Activated T-cell treated with anti-CD3 and anti-CD28 coated beads, Interleukin-2, amount 50 U/mL, for 24 hours (primary cell): ENCODE data around the gene VLDLR.

Source experiments
- DNase-seq: peaks from one replicate; pipeline ENCODE4 v3.0.0-alpha.2; 2020
- H3K27ac Mint-ChIP-seq: 2 replicates; pipeline ENCODE4 v1.8.0; 2020; ENCODE audit warnings: mild to moderate bottlenecking, mixed read lengths
- H3K27me3 Mint-ChIP-seq: 2 replicates; pipeline ENCODE4 v1.8.0; 2020; ENCODE audit warnings: mixed read lengths
- H3K36me3 Mint-ChIP-seq: 2 replicates; pipeline ENCODE4 v1.8.0; 2020; ENCODE audit warnings: low read depth, mixed read lengths
- H3K4me1 Mint-ChIP-seq: 2 replicates; pipeline ENCODE4 v1.8.0; 2020; ENCODE audit warnings: low read depth, mixed read lengths
- H3K4me3 Mint-ChIP-seq: 2 replicates; pipeline ENCODE4 v1.8.0; 2020; ENCODE audit warnings: mild to moderate bottlenecking, moderate library complexity, mixed read lengths
- H3K9me3 Mint-ChIP-seq: 2 replicates; pipeline ENCODE4 v1.8.0; 2020; ENCODE audit warnings: mixed read lengths

VLDLR gene

GRCh38 chr9:2631263-2631662, 9.7 kb downstream of the VLDLR start:
- Mint-ChIP-seq H3K4me1 (no peaks in the 10 kb centered on the region), H3K27me3 (peaks cover 34% of the 10 kb centered on the region), H3K27ac (no peak overlapping the region), H3K9me3 (no peaks in the 10 kb centered on the region), H3K36me3 (no peaks in the 10 kb centered on the region), H3K4me3 (no peak overlapping the region)
- no peak for DNase-seq

- Mint-ChIP-seq H3K9me3 (no peaks in the 10 kb centered on the region), H3K4me3 (no peak overlapping the region), H3K36me3 (no peaks in the 10 kb centered on the region), H3K27me3 (peaks cover 27% of the 10 kb centered on the region), H3K4me1 (peaks cover 5% of the 10 kb centered on the region), H3K27ac (no peak overlapping the region)
- DNase-seq: no peak
Observed at GRCh38 chr9:2634153-2634552, 12.6 kb downstream of the VLDLR start.

DNA sequence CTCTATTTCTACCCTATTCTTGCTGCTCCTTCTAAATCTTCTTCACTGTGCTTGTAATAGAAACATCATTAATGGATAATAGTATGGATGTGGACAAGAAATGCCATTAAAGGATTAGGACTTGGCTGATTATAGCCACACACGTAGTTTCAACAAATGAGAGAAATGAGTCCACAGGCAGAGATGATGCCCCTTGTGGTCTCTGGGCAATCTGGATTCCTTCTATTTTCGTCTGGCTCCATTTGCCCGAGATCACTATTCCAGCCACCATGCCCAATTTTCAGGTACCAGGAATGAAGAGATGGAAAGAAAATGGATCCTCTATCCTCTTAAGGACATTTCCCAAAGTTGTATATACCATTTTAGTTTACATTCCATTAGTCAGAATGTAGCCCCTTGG, 13.2 kb downstream of the VLDLR start:
- no peaks in the 10 kb centered on the region for H3K36me3 Mint-ChIP-seq
- H3K4me1 Mint-ChIP-seq: peaks cover 11% of the 10 kb centered on the region
- no peak overlapping the region for H3K4me3 Mint-ChIP-seq
- H3K27ac Mint-ChIP-seq: no peak overlapping the region
- no peak for DNase-seq
- H3K9me3 Mint-ChIP-seq: peaks cover 2% of the 10 kb centered on the region
- H3K27me3 Mint-ChIP-seq: peaks cover 24% of the 10 kb centered on the region

GRCh38 chr9:2635922-2636321, 14.3 kb downstream of the VLDLR start:
- H3K9me3 Mint-ChIP-seq: peaks cover 2% of the 10 kb centered on the region
- H3K27ac Mint-ChIP-seq: no peak overlapping the region
- H3K4me1 Mint-ChIP-seq: peaks cover 11% of the 10 kb centered on the region
- H3K4me3 Mint-ChIP-seq: no peak overlapping the region
- H3K36me3 Mint-ChIP-seq: no peaks in the 10 kb centered on the region
- no peak for DNase-seq
- peaks cover 20% of the 10 kb centered on the region for H3K27me3 Mint-ChIP-seq

GRCh38 chr9:2637390-2637789, 15.8 kb downstream of the VLDLR start:
- DNase-seq: no peak
- H3K4me1 Mint-ChIP-seq: peaks cover 11% of the 10 kb centered on the region
- H3K27me3 Mint-ChIP-seq: peaks cover 15% of the 10 kb centered on the region
- no peak overlapping the region for H3K27ac Mint-ChIP-seq
- peaks cover 2% of the 10 kb centered on the region for H3K9me3 Mint-ChIP-seq
- H3K36me3 Mint-ChIP-seq: no peaks in the 10 kb centered on the region
- no peak overlapping the region for H3K4me3 Mint-ChIP-seq

GRCh38 chr9:2638871-2639673, 17.5 kb downstream of the VLDLR start:
- Mint-ChIP-seq H3K9me3 (peaks cover 7% of the 10 kb centered on the region), H3K27ac (peak overlapping the region; percentile 34), H3K27me3 (peaks cover 13% of the 10 kb centered on the region), H3K4me3 (no peak overlapping the region), H3K4me1 (peaks cover 11% of the 10 kb centered on the region), H3K36me3 (peaks cover 7% of the 10 kb centered on the region)
- DNase-seq: no peak

GRCh38 chr9:2639786-2640185, 18.2 kb downstream of the VLDLR start:
- Mint-ChIP-seq H3K9me3 (peaks cover 7% of the 10 kb centered on the region), H3K4me1 (peaks cover 11% of the 10 kb centered on the region), H3K36me3 (peaks cover 7% of the 10 kb centered on the region), H3K4me3 (no peak overlapping the region), H3K27ac (no peak overlapping the region), H3K27me3 (peaks cover 6% of the 10 kb centered on the region)
- DNase-seq: no peak

- Mint-ChIP-seq H3K9me3 (peaks cover 7% of the 10 kb centered on the region), H3K27me3 (peaks cover 1% of the 10 kb centered on the region), H3K36me3 (peaks cover 7% of the 10 kb centered on the region), H3K4me3 (no peak overlapping the region), H3K27ac (no peak overlapping the region), H3K4me1 (peaks cover 11% of the 10 kb centered on the region)
- DNase-seq: no peak
Observed at GRCh38 chr9:2640570-2640969, 19.0 kb downstream of the VLDLR start.

DNA sequence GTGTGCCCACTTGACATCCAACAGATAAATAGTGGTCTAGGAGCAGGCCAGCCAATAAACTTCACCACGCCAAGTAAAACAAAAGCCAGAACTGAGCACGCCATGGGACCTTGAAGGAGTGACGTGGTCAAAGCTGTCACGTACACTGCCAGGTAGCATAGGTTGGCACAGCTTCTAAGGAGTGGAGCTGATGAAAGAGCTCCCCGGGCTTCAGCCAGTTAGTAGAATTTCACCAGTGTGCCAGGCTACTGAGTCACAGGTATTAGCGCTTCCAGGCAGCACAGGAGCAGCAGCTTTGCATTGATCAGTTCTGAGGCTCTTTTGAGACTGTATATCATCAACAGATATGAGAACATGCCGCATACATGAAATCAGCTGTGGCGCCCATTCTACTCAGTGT, 19.4 kb downstream of the VLDLR start:
- no peak overlapping the region for H3K4me3 Mint-ChIP-seq

DNA sequence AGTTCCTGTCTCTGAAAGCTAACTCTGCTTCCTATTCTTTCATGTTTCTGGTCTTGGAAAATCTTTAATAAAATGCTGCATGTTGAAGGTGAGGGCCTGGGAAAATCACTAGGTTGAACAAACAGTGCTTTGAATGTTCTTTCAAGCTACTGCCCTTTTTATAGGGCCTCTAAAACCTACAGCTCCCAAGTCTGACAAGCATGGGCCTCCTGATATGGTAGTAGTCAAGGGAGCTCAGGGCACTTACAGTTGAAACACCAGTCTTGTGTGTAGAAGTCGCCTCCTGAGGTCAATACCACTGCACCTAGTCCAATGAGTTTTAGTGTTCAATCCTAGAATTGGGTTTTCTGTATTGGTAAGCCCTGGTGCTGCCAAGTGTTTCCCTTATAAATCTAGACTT, 20.5 kb downstream of the VLDLR start:
- peaks cover 9% of the 10 kb centered on the region for H3K36me3 Mint-ChIP-seq
- no peak for DNase-seq
- H3K27ac Mint-ChIP-seq: no peak overlapping the region
- H3K9me3 Mint-ChIP-seq: peaks cover 7% of the 10 kb centered on the region
- H3K27me3 Mint-ChIP-seq: no peaks in the 10 kb centered on the region
- H3K4me1 Mint-ChIP-seq: peaks cover 11% of the 10 kb centered on the region
- no peak overlapping the region for H3K4me3 Mint-ChIP-seq

More for the DNA sequence above, 19.4 kb downstream of the VLDLR start:
- Mint-ChIP-seq H3K9me3 (peaks cover 7% of the 10 kb centered on the region), H3K36me3 (peaks cover 7% of the 10 kb centered on the region), H3K27me3 (no peaks in the 10 kb centered on the region), H3K4me1 (peaks cover 11% of the 10 kb centered on the region), H3K27ac (no peak overlapping the region)
- no peak for DNase-seq

GRCh38 chr9:2645569-2645968, 24.0 kb downstream of the VLDLR start:
- Mint-ChIP-seq H3K4me3 (no peak overlapping the region), H3K27me3 (no peaks in the 10 kb centered on the region), H3K36me3 (peaks cover 24% of the 10 kb centered on the region), H3K4me1 (no peaks in the 10 kb centered on the region), H3K9me3 (peaks cover 5% of the 10 kb centered on the region), H3K27ac (no peak overlapping the region)
- no peak for DNase-seq

GRCh38 chr9:2655411-2655901, 33.9 kb downstream of the VLDLR start:
- H3K4me3 Mint-ChIP-seq: peak overlapping the region; percentile 39
- H3K36me3 Mint-ChIP-seq: peaks cover 28% of the 10 kb centered on the region

DNA sequence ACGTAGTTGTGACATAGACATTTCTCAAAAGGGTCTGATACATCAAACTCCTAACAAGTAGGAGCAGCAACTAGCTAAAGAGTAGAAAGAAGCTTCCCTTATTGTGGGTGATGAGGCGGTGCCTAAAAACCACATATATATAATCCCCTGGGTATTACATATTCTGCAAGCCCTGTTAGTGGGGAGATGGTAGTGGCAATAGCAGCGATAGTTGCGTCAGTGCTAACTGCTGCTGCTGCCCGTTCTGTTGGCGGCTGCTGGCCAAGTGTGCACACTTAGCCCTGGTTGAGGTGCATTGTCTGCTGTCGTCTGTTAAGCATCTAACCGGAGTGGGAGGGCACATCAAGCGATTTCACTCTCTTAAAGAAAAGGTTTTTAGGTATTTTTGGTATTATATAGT, 35.8 kb downstream of the VLDLR start:
- peaks cover 15% of the 10 kb centered on the region for H3K36me3 Mint-ChIP-seq
- no peak for DNase-seq
- no peaks in the 10 kb centered on the region for H3K27me3 Mint-ChIP-seq
- peaks cover 27% of the 10 kb centered on the region for H3K4me1 Mint-ChIP-seq
- H3K4me3 Mint-ChIP-seq: no peak overlapping the region
- no peak overlapping the region for H3K27ac Mint-ChIP-seq
- H3K9me3 Mint-ChIP-seq: no peaks in the 10 kb centered on the region

More at GRCh38 chr9:2655411-2655901, 33.9 kb downstream of the VLDLR start:
- DNase-seq: no peak
- peaks cover 27% of the 10 kb centered on the region for H3K4me1 Mint-ChIP-seq
- H3K27me3 Mint-ChIP-seq: no peaks in the 10 kb centered on the region
- H3K27ac Mint-ChIP-seq: peak overlapping the region; percentile 93
- H3K9me3 Mint-ChIP-seq: no peaks in the 10 kb centered on the region

DNA sequence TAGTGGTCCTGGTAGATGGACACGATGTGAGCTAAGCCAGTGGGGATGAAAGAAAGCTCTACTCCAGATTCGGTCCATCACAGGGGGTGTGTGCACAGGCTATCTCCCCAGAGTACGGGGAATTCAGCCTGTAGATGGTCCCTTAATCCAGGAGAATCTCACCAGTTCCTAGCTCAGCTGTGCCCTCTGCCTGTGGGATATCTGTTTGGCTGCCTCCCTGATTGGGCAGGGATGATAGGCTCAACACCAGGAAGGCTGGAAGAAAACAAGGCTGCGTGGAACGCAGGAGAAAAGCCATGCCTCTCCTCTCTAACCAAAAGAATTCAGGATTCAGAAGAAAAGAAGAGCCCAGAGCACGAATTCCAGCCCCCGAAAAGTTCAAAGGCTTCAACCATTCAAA, 40.9 kb downstream of the VLDLR start:
- Mint-ChIP-seq H3K36me3 (peaks cover 6% of the 10 kb centered on the region), H3K27ac (no peak overlapping the region), H3K27me3 (no peaks in the 10 kb centered on the region), H3K9me3 (peaks cover 4% of the 10 kb centered on the region), H3K4me1 (peaks cover 1% of the 10 kb centered on the region), H3K4me3 (no peak overlapping the region)
- DNase-seq: no peak

DNA sequence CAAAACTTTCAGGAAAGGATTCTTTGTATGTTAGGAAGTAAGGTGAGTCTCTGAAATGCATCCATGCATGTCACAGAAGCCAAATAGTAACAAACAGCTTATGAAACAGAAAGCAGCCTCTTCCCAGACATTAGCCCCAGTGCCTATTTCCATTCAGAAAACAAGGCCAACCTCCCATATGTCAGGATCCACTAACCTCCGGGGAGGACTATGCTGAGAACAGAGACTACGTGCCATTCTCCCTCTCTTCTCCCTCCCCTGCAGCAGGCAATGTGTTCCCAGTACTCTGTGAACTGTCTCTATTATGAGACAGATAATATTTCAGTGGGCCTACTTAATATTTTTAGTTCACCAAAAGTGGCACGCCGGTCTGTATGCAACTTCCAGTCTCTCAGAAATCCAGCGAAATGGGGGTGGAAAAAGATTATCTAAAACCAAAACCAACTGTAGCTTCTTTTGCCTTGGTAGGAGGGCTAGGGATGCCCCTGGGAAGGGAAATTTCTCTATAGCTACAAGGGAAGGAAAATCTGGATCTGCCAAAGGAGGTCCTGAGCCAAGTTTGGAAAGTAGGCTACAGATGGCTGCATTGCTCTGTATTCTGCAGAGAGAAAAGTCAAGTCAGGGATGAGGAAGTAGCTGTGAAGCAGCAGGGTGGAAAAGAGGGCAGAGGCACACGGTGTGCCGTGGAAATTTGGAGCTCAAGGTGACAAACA, 42.0 kb downstream of the VLDLR start:
- Mint-ChIP-seq H3K36me3 (peaks cover 6% of the 10 kb centered on the region), H3K4me3 (no peak overlapping the region), H3K4me1 (no peaks in the 10 kb centered on the region), H3K9me3 (peaks cover 4% of the 10 kb centered on the region), H3K27ac (no peak overlapping the region), H3K27me3 (no peaks in the 10 kb centered on the region)
- no peak for DNase-seq
